IMR-90 (cell line): ENCODE results near the gene CNPPD1. TPM values are rescaled to one million over a fixed set of nuclear protein-coding genes. Genes with fewer than 3 reads are reported as not detected.
A peak's percentile ranks its signal among the peaks of the same experiment; 100 is the strongest.

Source experiments
- CHD1 ChIP-seq: IDR thresholded peaks from 2 replicates; pipeline ENCODE4 v1.6.1; 2012; ENCODE audit warnings: low read depth, low read length, improper control_type of control experiment
- CTCF ChIP-seq: conservative IDR thresholded peaks from 2 replicates; pipeline ENCODE4 v1.5.1; 2012; ENCODE audit warnings: mild to moderate bottlenecking, low read depth, low read length, improper control_type of control experiment
- polyA plus RNA-seq, 3 experiments: library from polyadenylated mRNA; depleted of rRNA; stranded (reverse); fragments of >200 nt; gene quantifications; 2 replicates each; pipeline ENCODE4 v1.2.3, GENCODE V29; 2012; ENCODE audit warnings: low replicate concordance in 1 of 3
- total RNA-seq: library from RNA; depleted of rRNA; stranded (reverse); fragments of >200 nt; gene quantifications from 2 replicates; pipeline ENCODE4 v1.2.3, GENCODE V29; 2012

CNPPD1 gene
- total and polyA plus RNA-seq, 2 of the 4 experiments (the other 2 are of a cell fraction): 11.1 to 29.2 TPM

GRCh38 chr2:219177552-219178376, 1.0 kb upstream of the CNPPD1 start, which contains the start of gene RETREG2 (continued):
- TF ChIP-seq CTCF (peak; percentile 56), CHD1 (0 out of 2 replicates have a peak, but pooled peaks have one; percentile 12)
